Activated CD8-positive, alpha-beta memory T cell treated with anti-CD3 and anti-CD28 coated beads for 24 hours (primary cell): ENCODE data around the gene RAI1.

Experiments
- DNase-seq: peaks from one replicate; pipeline ENCODE4 v3.0.0-alpha.2; 2020

RAI1 gene

DNA sequence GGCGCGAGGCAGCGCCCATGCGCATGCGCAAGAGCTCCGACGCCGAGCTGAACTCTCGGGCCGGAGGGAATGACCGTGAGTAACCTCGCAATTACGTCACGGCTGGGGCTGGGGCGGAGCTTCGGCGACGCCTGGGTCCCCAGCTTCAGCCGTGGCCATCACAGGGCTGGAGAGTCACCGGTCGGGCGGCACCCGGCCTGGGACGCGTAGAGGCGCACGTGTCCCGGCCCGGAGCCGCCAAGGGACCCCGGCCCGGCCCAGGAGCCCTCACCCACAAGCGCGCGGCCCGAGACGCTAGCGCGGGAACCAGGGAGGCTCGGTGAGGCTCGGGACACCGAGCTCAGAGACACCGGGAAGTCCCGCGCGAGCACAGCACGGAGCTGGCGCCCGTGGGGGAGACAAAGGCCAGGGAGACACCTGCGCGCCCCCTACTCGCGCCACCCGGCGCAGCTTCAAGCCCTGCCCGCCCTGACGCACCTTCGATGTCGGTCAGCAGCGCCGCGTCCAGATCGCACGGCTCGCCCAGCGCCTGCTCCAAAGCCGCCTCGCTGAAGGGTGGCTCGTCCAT lies 155.1 kb downstream of the RAI1 start:
- DNase-seq, result peak; percentile 99

- peak; percentile 83 for DNase-seq
Measured at GRCh38 chr17:17836818-17837379, 155.6 kb downstream of the RAI1 start, which contains the start of gene SREBF1. TSS of gene SREBF1 (minus strand) at chr17:17836986. CDS start at chr17:17836817, 169 bp downstream.

DNA sequence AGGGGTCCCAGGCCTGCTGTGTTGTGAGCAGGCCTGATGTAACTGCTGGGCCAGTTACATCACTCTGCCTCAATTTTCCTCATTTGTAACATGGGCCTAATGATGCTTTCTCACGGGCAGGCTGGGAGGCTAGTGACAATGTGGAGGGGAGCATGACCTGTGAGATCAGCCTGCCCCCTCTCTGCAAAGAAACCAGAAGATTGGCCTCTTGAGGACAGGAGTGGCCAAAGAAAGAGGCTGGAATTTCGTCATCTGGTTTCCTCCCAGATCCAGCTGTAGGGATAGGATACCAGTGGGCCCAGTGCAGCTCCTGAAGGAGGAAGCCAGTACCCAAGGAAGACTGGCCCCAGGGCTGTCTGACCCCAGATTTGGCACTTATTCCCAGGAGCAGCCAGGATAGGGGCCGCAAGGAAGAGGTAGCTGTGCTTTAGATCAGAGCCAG lies 156.1 kb downstream of the RAI1 start:
- DNase-seq, result no peak

- DNase-seq, result no peak
Measured at GRCh38 chr17:17837966-17838962, 157.0 kb downstream of the RAI1 start.

DNA sequence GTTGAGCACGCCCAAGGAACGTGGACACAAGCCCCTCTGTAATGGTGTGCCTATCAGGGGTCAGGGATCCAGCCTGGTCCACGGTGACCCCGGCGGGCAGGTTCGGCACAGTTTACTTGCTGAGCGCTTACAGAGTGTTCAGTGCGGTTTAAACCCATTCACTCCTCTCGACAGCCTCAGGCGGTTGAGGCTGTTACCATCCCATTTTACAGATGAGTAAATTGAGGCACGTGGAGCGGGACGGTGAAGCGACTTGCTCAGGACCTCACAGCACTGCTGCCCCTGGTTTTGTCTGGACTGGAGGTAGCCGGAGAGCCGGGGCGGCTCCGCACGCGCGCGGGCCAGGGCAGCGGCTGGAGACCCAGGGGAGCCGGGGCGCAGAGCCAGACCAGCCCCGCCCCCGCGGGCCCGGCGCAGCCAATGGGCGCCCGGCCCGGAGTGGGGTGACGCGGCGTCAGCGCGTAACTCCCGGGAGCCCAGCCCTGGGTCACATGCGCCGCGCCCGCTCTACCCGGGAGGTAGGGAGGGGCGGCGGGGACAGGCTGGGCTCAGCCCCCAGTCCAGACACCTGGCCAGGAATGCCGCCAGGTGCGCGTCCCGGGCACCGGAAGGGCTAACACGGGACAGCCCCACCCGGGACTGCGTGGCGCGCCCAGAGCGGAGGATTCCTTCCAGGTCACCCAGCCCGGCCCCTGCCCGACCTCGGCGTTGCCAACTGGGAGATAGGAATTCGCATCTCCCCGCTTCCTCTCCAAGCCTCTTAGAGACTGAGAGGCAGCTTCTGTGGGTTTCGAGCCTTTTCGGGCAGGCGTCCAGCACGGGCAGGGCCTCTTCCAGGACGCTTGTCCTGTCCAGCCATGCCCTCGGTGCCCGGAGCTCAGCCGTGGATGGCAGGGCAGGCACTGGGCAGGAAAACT lies 158.8 kb downstream of the RAI1 start:
- DNase-seq, result peak; percentile 91

GRCh38 chr17:17840751-17841591 lies 159.7 kb downstream of the RAI1 start:
- DNase-seq, result no peak

DNA sequence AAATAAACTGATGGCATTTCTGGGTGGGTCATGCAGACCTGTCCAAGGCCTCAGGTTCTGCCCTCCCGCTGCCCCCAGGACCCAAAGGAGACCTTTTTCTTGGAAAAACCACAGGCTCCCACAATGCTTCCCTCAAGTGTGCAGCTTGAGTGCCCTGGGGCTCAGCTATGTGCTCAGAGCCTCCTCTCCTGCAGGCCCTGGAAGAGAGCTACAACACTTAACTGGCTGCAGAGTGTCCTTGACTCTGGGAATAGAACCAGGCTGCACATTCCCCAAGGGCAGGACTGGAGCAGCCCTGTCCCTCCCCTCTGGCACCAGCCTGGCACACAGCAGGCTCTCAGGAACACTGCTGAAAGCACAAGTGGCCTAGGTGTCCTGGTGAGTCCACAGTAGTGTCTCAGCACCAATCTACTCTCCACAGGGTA lies 160.4 kb downstream of the RAI1 start:
- DNase-seq, result no peak

DNA sequence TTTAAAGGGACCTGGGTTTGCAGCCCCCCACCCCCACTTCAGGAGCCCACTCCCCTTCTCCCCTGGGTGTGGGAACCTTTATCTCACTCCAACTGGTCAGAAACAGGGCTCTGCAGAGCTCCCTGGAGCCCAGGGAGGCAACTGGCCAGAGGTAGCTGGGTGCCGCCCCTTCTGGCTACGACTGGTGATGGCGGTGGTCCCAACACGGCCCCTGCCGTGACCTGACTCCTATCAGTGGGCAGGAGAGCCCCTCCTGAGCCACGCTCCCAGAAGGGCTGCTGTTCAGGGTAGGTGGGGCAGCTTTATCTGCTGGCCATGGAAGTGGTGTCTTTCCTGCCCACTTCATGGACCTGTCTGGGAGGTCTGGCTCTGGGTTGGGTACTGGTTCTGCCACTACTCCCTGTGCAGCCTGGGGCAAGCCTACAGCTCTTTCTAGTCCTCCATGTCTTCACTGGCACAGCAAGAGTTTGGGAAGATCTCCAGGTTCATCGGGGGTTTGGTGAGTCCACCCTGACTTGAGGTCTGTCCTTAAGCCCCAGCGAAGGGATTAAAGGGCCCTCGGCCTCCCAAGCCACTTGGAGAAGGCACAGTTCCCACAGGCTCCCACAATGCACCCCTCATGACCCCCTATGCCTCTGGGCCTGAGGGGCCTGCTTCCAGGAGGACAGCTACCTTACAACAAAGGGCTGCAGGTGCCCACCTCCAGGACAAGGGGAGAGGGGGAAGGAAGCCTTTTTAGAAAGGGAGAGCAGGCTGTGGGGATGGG lies 161.0 kb downstream of the RAI1 start:
- DNase-seq, result no peak

DNA sequence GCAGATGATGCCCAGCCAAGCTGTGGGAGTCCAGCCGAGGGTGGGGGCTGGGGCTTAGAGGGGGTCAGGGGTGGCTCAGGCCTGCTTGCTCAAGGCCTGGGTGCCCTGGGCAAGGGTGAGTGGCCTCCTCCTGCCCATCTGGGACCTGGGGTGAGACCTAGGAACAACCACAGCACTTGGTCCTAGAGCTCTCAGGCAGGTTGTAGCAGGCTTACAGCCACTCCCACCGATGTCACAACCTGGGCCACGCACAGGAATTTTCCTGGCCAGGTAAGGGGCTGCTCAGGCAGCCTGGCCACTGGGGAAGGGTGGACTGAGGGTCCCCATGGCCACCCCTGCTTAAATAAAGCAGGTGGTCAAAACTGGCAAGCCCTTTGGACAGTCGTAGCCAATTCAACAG lies 161.8 kb downstream of the RAI1 start:
- no peak for DNase-seq

DNA sequence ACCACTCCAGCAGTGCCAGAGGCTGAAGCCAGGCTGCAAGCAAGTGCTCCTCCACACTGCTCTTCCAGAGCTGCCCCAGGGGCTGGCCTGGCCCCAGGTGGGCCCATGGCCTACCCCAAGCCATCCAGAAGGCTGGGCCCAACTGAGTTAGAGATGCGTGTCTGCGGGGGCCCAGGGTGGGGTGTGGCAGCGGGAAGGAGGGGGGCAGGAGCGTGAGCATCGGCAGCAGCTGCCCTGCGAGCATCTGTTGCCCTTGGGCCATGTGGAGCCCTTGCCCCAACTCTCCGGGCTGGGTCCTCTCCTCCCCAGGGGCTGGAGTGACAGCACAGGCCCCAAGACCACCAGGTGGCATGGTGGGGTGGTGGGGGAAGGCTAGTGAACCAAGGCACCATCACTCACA lies 162.8 kb downstream of the RAI1 start:
- DNase-seq, result no peak

- no peak for DNase-seq
Measured at GRCh38 chr17:17844500-17844899, 163.2 kb downstream of the RAI1 start.

DNA sequence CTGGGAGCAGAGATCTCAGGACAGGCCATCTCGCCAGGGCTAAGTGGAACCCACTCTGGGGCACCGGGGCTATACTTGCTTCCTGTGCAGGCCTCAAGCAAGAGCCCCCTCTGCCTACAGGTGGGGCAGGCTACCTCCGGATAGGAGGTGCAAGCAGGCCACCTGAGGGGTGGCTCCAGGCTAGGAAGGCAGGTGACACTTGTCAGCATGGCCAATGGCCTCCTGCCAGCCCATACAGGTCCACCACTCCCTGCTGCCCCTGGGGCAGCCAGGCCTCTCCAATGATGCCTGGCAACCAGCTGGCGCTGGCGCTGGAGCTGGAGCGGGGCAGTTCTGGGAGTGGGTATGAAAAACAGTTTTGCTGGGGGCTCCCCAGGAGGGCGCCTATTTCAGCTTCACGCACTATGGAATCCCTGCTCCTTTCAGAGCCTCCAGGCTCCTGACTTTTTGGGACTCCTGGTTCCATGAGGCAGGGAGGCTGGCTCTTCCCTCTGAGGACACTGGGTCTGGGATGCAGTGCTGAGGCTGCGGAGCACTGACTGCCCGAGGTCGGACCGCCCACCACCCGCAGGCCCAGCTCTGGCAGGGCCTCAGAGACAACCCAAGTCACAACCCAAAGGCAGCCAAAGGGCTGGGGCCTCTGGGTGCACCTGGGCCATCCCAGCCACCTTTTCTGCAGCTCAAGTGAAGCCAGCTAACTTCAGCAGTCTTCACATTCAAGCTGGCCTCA lies 164.0 kb downstream of the RAI1 start:
- DNase-seq, result no peak

GRCh38 chr17:17846003-17846402 lies 164.7 kb downstream of the RAI1 start:
- no peak for DNase-seq

- no peak for DNase-seq
Measured at GRCh38 chr17:17846645-17847044, 165.4 kb downstream of the RAI1 start.

GRCh38 chr17:17847118-17847689 lies 165.9 kb downstream of the RAI1 start:
- DNase-seq, result no peak

DNA sequence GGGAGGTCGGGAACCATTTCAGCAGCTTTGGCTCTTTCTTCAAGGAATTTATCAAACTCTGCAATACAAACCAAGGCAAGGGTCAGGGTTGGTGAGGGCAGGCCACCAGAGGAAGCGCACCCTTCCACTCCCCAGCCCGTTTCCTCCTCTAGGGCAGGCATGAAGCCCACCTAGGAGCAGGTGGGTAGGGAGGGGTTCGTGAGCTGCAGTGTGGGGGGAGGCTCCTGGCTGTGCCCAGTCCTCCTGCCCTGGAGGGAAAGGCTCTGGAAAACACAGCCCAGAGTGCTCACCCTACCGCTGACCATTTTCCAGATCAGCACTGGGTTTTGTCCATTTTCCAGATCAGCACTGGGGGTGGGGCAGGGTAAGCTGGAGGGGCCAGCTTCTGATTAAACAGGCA lies 166.5 kb downstream of the RAI1 start:
- no peak for DNase-seq

DNA sequence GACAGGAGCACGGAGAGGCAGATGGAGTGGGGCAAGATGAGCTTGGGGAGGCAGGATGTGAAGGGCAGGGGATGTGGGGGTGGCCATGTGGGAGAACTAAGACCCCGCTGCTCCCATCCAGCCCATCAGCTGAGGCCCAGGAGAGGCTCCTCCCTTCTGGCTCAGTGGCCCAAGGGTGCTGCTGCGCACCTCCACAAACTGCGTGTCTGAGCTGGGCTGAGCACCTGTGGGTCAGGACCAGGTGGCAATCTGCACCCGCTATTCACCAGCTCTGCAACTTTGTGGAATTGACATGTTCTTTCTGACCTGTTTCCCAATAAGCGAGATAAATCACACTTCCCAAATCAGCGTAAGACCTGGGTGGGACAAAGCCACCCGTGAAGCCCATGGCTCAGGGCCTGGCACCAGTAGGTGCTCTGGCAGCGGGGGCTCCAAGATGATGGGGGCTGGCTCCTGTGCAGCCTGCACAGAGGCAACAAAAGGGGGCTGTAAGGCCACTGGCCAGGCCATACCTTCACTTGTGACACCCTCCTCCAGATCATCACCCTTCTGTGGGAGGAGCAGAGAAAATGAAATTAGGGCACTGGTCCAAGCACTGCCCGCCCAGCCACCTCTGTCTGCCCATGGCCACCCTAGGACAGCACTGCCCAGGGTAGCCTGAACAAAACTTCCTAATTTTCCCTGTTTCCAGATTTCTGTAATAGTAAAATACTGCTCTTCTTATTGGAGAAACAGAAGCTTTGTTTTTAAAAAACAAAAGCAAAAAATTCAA lies 167.2 kb downstream of the RAI1 start:
- no peak for DNase-seq

DNA sequence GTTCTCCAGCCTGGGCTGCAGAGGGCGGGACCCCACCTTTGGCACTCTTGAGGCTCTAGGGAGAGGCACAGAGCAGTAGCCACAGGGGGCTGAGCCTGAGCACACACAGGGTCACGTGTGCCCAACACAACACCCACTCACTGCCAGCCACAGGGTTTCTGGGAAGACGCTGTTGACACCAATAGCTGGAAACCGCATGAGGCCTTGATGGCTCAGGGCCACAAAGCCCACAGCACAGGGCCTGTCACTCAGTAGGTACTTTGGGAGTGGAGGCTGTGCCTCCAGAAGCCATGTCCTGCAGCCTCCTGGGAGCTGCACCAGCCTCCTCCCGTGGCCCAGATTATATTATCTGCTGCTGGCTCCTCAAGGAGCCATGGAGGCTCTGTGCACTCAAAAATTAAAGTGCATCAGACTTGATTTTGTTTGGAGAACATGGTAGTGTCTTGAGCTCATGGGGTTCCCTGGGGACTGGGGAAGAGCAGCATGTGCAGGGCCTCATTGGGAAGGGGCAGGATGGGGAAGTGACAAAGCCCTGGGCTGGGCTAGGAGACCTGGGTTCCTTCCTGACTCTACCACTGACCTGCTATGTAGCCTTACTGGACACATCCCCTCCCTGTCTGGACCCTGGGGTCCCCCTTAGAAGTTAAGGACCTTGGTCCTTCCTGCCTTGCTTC lies 168.0 kb downstream of the RAI1 start:
- peak; percentile 88 for DNase-seq
